GM10266 (cell line): ENCODE results near the gene LTB.

Source experiments
- DNase-seq: peaks from one replicate; pipeline ENCODE4 v3.0.0; 2012; ENCODE audit errors: extremely low spot score
- CTCF ChIP-seq: IDR thresholded peaks from 2 replicates; pipeline ENCODE4 v1.5.1; 2012; ENCODE audit warnings: mild to moderate bottlenecking, low read depth; ENCODE audit not compliant: control insufficient read depth, insufficient read depth; ENCODE audit errors: missing control alignments

Gene LTB

GRCh38 chr6:31582230-31582643, at the start of gene LTB:
Gene LTB, minus strand, starts transcription at chr6:31582424. Its CDS starts 7 bp downstream, at chr6:31582417.
- no peak for DNase-seq
- TF ChIP-seq CTCF, result no peak

- no peak for TF ChIP-seq CTCF
- DNase-seq, result no peak
These were observed 49.6 kb upstream of the LTB start for GRCh38 chr6:31631681-31632278.

- TF ChIP-seq CTCF, result no peak
- DNase-seq, result no peak
These were observed 49.0 kb upstream of the LTB start for GRCh38 chr6:31631209-31631608.

- no peak for DNase-seq
- TF ChIP-seq CTCF, result no peak
These were observed 48.1 kb upstream of the LTB start for GRCh38 chr6:31630177-31630934.

GRCh38 chr6:31629014-31629413, 46.8 kb upstream of the LTB start:
- TF ChIP-seq CTCF, result no peak
- no peak for DNase-seq

- no peak for TF ChIP-seq CTCF
These were observed 45.6 kb upstream of the LTB start for GRCh38 chr6:31627690-31628287.

GRCh38 chr6:31626952-31627351, 44.7 kb upstream of the LTB start:
- TF ChIP-seq CTCF, result no peak
- no peak for DNase-seq

More at GRCh38 chr6:31627690-31628287, 45.6 kb upstream of the LTB start:
- DNase-seq, result no peak
